ENCODE measurements around the gene OXGR1.

DNA sequence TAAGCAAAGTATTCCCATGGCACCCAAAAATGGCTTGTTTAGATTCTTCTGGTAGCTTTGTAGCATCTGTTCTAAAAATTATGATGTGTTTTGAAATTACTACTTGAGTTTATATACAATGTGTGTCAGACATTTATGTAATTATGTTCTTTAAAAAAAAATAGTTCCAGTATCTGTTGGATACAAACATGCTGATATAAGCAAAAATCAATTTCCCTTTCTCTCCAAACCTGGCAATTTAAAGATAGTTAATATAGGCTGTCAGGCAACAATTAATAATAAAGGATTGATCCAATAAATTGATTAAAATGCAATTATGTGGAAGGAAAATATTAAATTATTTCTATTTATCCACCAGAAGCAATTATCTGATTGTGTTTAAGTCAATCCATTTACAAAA, 41.7 kb downstream of the OXGR1 start:
- TF ChIP-seq, protein P1, sequence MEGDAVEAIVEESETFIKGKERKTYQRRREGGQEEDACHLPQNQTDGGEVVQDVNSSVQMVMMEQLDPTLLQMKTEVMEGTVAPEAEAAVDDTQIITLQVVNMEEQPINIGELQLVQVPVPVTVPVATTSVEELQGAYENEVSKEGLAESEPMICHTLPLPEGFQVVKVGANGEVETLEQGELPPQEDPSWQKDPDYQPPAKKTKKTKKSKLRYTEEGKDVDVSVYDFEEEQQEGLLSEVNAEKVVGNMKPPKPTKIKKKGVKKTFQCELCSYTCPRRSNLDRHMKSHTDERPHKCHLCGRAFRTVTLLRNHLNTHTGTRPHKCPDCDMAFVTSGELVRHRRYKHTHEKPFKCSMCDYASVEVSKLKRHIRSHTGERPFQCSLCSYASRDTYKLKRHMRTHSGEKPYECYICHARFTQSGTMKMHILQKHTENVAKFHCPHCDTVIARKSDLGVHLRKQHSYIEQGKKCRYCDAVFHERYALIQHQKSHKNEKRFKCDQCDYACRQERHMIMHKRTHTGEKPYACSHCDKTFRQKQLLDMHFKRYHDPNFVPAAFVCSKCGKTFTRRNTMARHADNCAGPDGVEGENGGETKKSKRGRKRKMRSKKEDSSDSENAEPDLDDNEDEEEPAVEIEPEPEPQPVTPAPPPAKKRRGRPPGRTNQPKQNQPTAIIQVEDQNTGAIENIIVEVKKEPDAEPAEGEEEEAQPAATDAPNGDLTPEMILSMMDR (IDR thresholded peaks at IDR 0.05), result no peak
- TF ChIP-seq POLR2A (IDR thresholded peaks at IDR 0.05) (no peak), POLR2AphosphoS5 (IDR thresholded peaks at IDR 0.05) (no peak)

All from breast epithelium (tissue), 3 donors.